Liver (tissue), 9 donors: ENCODE data around the gene ZNF559. TPM values are rescaled to one million over a fixed set of nuclear protein-coding genes. Genes with fewer than 3 reads are reported as not detected.

ENCODE experiments used
- DNase-seq: peaks from one replicate; pipeline ENCODE4 v3.0.0-alpha.2; 2017; ENCODE audit warnings: low spot score
- H3K27ac ChIP-seq, 2 donors: one replicate each; pipeline ENCODE4 v1.7.0; 2013; ENCODE audit warnings: inconsistent platforms in 2 of 2, low read length in 2 of 2, control low read depth in 1 of 2, low read depth in 1 of 2, mild to moderate bottlenecking in 1 of 2
- H3K27me3 ChIP-seq, 4 donors: one replicate each; pipeline versions ENCODE4 v1.6.1 to v1.7.0; 2013; ENCODE audit warnings: low read length in 3 of 4, inconsistent platforms in 1 of 4, mild to moderate bottlenecking in 1 of 4, moderate library complexity in 1 of 4; ENCODE audit not compliant: control insufficient read depth in 4 of 4, insufficient read depth in 4 of 4
- H3K36me3 ChIP-seq, 4 donors: one replicate each; pipeline versions ENCODE4 v1.6.1 to v1.7.0; 2013; ENCODE audit warnings: low read length in 3 of 4, mild to moderate bottlenecking in 3 of 4, low read depth in 1 of 4, moderate library complexity in 1 of 4; ENCODE audit not compliant: control insufficient read depth in 4 of 4, insufficient read depth in 3 of 4
- H3K4me1 ChIP-seq, 4 donors: one replicate each; pipeline versions ENCODE4 v1.6.1 to v1.7.0; 2013; ENCODE audit warnings: low read length in 3 of 4, mild to moderate bottlenecking in 3 of 4, moderate library complexity in 1 of 4; ENCODE audit not compliant: control insufficient read depth in 4 of 4, insufficient read depth in 4 of 4
- H3K4me3 ChIP-seq, 3 donors: one replicate each; pipeline versions ENCODE4 v1.6.1 to v1.7.0; 2013; ENCODE audit warnings: low read length in 3 of 3, control low read depth in 1 of 3, low read depth in 1 of 3, mild to moderate bottlenecking in 1 of 3
- H3K9ac ChIP-seq, 2 donors: one replicate each; pipeline ENCODE4 v1.7.0; 2013; ENCODE audit warnings: low read length in 2 of 2, mild to moderate bottlenecking in 2 of 2, moderate library complexity in 2 of 2, control low read depth in 1 of 2, low read depth in 1 of 2
- H3K9me3 ChIP-seq, 4 donors: one replicate each; pipeline versions ENCODE4 v1.6.1 to v1.7.0; 2013; ENCODE audit warnings: low read length in 3 of 4; ENCODE audit not compliant: control insufficient read depth in 4 of 4
- ATF3 ChIP-seq: IDR thresholded peaks from 2 replicates; pipeline ENCODE4 v1.6.1; 2016; ENCODE audit warnings: antibody characterized with exemption
- CTCF ChIP-seq: fragments of 150-350 bp; IDR thresholded peaks from 2 replicates; pipeline ENCODE4 v1.5.1; 2017; ENCODE audit warnings: improper control_type of control experiment, low read depth, low read length; ENCODE audit not compliant: missing input control
- EGR1 ChIP-seq, 2 donors: IDR thresholded peaks; 2 replicates each; pipeline ENCODE4 v1.6.1; 2016 to 2018; ENCODE audit warnings: antibody characterized with exemption in 2 of 2, low read depth in 2 of 2
- FOXA1 ChIP-seq: IDR thresholded peaks from 2 replicates; pipeline ENCODE4 v1.6.1; 2016; ENCODE audit warnings: antibody characterized with exemption
- FOXA2 ChIP-seq: IDR thresholded peaks from 2 replicates; pipeline ENCODE4 v1.6.1; 2016; ENCODE audit warnings: antibody characterized with exemption
- GABPA ChIP-seq, 2 donors: IDR thresholded peaks in 1 of 2; conservative IDR thresholded peaks in 1 of 2; 2 replicates each; pipeline ENCODE4 v1.6.1; 2016; ENCODE audit warnings: antibody characterized with exemption in 2 of 2, mild to moderate bottlenecking in 1 of 2, moderate library complexity in 1 of 2
- HNF4A ChIP-seq, 2 donors: conservative IDR thresholded peaks; 2 replicates each; pipeline ENCODE4 v1.6.1; 2016; ENCODE audit warnings: antibody characterized with exemption in 2 of 2, mild to moderate bottlenecking in 2 of 2
- HNF4G ChIP-seq: IDR thresholded peaks from 2 replicates; pipeline ENCODE4 v1.6.1; 2016; ENCODE audit warnings: antibody characterized with exemption
- MAX ChIP-seq: IDR thresholded peaks from 2 replicates; pipeline ENCODE4 v1.6.1; 2016; ENCODE audit warnings: antibody characterized with exemption
- NR2F2 ChIP-seq: IDR thresholded peaks from 2 replicates; pipeline ENCODE4 v1.6.1; 2016; ENCODE audit warnings: antibody characterized with exemption
- RAD21 ChIP-seq, 2 donors: IDR thresholded peaks; 2 replicates each; pipeline ENCODE4 v1.6.1; 2016; ENCODE audit warnings: antibody characterized with exemption in 2 of 2, mild to moderate bottlenecking in 2 of 2
- REST ChIP-seq: IDR thresholded peaks from 2 replicates; pipeline ENCODE4 v1.6.1; 2016; ENCODE audit warnings: antibody characterized with exemption, mild to moderate bottlenecking
- RXRA ChIP-seq, 2 donors: IDR thresholded peaks; 2 replicates each; pipeline ENCODE4 v1.6.1; 2017 to 2018; ENCODE audit warnings: antibody characterized with exemption in 2 of 2, mild to moderate bottlenecking in 1 of 2
- SP1 ChIP-seq: IDR thresholded peaks from 2 replicates; pipeline ENCODE4 v1.6.1; 2018; ENCODE audit warnings: antibody characterized with exemption, mild to moderate bottlenecking
- TAF1 ChIP-seq: conservative IDR thresholded peaks from 2 replicates; pipeline ENCODE4 v1.6.1; 2016; ENCODE audit warnings: antibody characterized with exemption, mild to moderate bottlenecking
- YY1 ChIP-seq: IDR thresholded peaks from 2 replicates; pipeline ENCODE4 v1.6.1; 2016; ENCODE audit warnings: antibody characterized with exemption, mild to moderate bottlenecking
- ZBTB33 ChIP-seq: IDR thresholded peaks from 2 replicates; pipeline ENCODE4 v1.6.1; 2016; ENCODE audit warnings: antibody characterized with exemption
- WGBS: extraction: QIAGEN DNeasy Blood & Tissue Kit; methylation state at CpG from one replicate; pipeline ENCODE4 v1.1.7; 2013; 5-methylcytosine and 5-hydroxymethylcytosine counted together
- polyA plus RNA-seq, 2 donors: library from polyadenylated mRNA; stranded (reverse) in 1 of 2; unstranded in 1 of 2; fragments of 200-250 nt in 1 of 2; fragments of >200 nt in 1 of 2; fragmentation: Nextera tagmentation in 1 of 2; extraction: Ambion mirVana in 1 of 2; gene quantifications; one replicate each; pipeline versions ENCODE4 v1.2.1 to v1.2.3, GENCODE V29; 2013 to 2015
- total RNA-seq, 2 donors: library from RNA; depleted of rRNA; stranded (reverse); fragments of >200 nt; gene quantifications; one replicate each; pipeline ENCODE4 v1.2.3, GENCODE V29; 2014
- donor health status: healthy.
- donor health status: healthy.
- donor health status: healthy.
- donor health status: healthy.
- donor health status: healthy.

The ZNF559 gene
- total and polyA plus RNA-seq, 4 donors: 2.6 to 6.2 (median 3.6) TPM

- H3K27ac ChIP-seq: no peak overlapping the region
- peaks cover 2 to 25% (median 16%) of the 10 kb centered on the region in 4 donors for H3K36me3 ChIP-seq
- 98% methylated on average over 3 of the region's 3 CpGs for WGBS
These were observed 24.3 kb downstream of the ZNF559 start for GRCh38 chr19:9348253-9348652.

GRCh38 chr19:9348671-9349070 is 24.7 kb downstream of the ZNF559 start:
- Histone ChIP-seq H3K27ac (no peak overlapping the region), H3K4me3 (peak overlapping the region in 2 of 3 donors; percentile 45 to 54), H3K4me1 (no peaks in the 10 kb centered on the region), H3K9ac (no peak overlapping the region), H3K36me3 (peaks cover 2 to 21% (median 12%) of the 10 kb centered on the region in 4 donors), H3K9me3 (peaks cover 30 to 85% (median 53%) of the 10 kb centered on the region in 4 donors), H3K27me3 (no peaks in the 10 kb centered on the region)
- no peak for DNase-seq
- TF ChIP-seq REST: no peak
- TF ChIP-seq HNF4G: no peak
- no peak for TF ChIP-seq NR2F2
- no peak for TF ChIP-seq EGR1 (IDR thresholded peaks at IDR 0.05; ENCODE audit: low read depth in 2 of 2)
- no peak for TF ChIP-seq TAF1
- no peak for TF ChIP-seq FOXA1
- no peak for TF ChIP-seq GABPA (IDR thresholded peaks at IDR 0.05 in 1 of 2, conservative IDR thresholded peaks at IDR 0.05 in 1 of 2)
- WGBS: 97% methylated on average over 22 of the region's 22 CpGs

More at GRCh38 chr19:9348253-9348652, 24.3 kb downstream of the ZNF559 start:
- DNase-seq: no peak
- no peak overlapping the region for H3K9ac ChIP-seq
- peak overlapping the region in 2 of 3 donors; percentile 45 to 47 for H3K4me3 ChIP-seq
- peaks cover 31 to 86% (median 56%) of the 10 kb centered on the region in 4 donors for H3K9me3 ChIP-seq
- TF ChIP-seq GABPA (IDR thresholded peaks at IDR 0.05 in 1 of 2, conservative IDR thresholded peaks at IDR 0.05 in 1 of 2) (no peak), NR2F2 (no peak), ATF3 (no peak), RAD21 (IDR thresholded peaks at IDR 0.05) (no peak), TAF1 (no peak), CTCF (no peak), HNF4G (no peak)
- H3K4me1 ChIP-seq: no peaks in the 10 kb centered on the region
- no peaks in the 10 kb centered on the region for H3K27me3 ChIP-seq

- H3K4me3 ChIP-seq: no peak overlapping the region
- no peak overlapping the region for H3K27ac ChIP-seq
- DNase-seq: no peak
- no peaks in the 10 kb centered on the region for H3K4me1 ChIP-seq
- H3K27me3 ChIP-seq: no peaks in the 10 kb centered on the region
- H3K36me3 ChIP-seq: peaks cover 2 to 11% (median 10%) of the 10 kb centered on the region in 4 donors
- TF ChIP-seq NR2F2 (no peak), TAF1 (no peak), YY1 (no peak), SP1 (no peak), ZBTB33 (no peak), MAX (no peak), GABPA (IDR thresholded peaks at IDR 0.05 in 1 of 2, conservative IDR thresholded peaks at IDR 0.05 in 1 of 2) (no peak), EGR1 (IDR thresholded peaks at IDR 0.05; ENCODE audit: low read depth in 2 of 2) (no peak), ATF3 (no peak), RXRA (IDR thresholded peaks at IDR 0.05) (no peak), FOXA2 (no peak), HNF4A (conservative IDR thresholded peaks at IDR 0.05) (no peak)
- no peak overlapping the region for H3K9ac ChIP-seq
- WGBS: 96% methylated on average over 2 of the region's 2 CpGs
- H3K9me3 ChIP-seq: peaks cover 45 to 83% (median 51%) of the 10 kb centered on the region in 4 donors
These were observed 28.5 kb downstream of the ZNF559 start for GRCh38 chr19:9352505-9352904.
